ENCODE data around the gene CRTC1. TPM values are rescaled to one million over a fixed set of nuclear protein-coding genes. Genes with fewer than 3 reads are reported as not detected.
A peak's percentile ranks its signal among the peaks of the same experiment; 100 is the strongest.

CRTC1 gene
- total RNA-seq, 1 experiment from 2014 or later = 18.1 TPM

- intact Hi-C loops (cut with micrococcal nuclease; ENCODE audit: unreplicated experiment) = no loop called here
- peaks cover 13% of the 10 kb centered on the region for H3K4me1 ChIP-seq (ENCODE audit: insufficient read depth, low read length, poor library complexity, severe bottlenecking)
- H3K9me3 ChIP-seq (ENCODE audit: low read depth, low read length, poor library complexity, severe bottlenecking) = no peaks in the 10 kb centered on the region
- TF ChIP-seq EZH2 (IDR thresholded peaks at IDR 0.05; ENCODE audit: borderline replicate concordance, low read depth, low read length, poor library complexity, severe bottlenecking) = no peak
- peak; percentile 98 for DNase-seq (ENCODE audit: low spot score)
- H3K27me3 ChIP-seq (replicated peaks; ENCODE audit: insufficient read depth, low read depth, low read length, poor library complexity) = no peaks in the 10 kb centered on the region
- POLR2A ChIA-PET (ENCODE audit: low non-redundant PET) = no interaction called here
- CTCF ChIA-PET = no interaction called here
- H3K27ac ChIP-seq (ENCODE audit: low read depth, low read length, poor library complexity, severe bottlenecking) = peak overlapping the region; percentile 94
- BruUV-seq (replicated peaks) = no TSS peak
- no peaks in the 10 kb centered on the region for H3K36me3 ChIP-seq (ENCODE audit: insufficient read depth, low read length, poor library complexity, severe bottlenecking)
- peak overlapping the region; percentile 99 for H3K4me3 ChIP-seq (ENCODE audit: low read depth, low read length, poor library complexity, severe bottlenecking)
These were observed 47.1 kb upstream of the CRTC1 start for GRCh38 chr19:18636183-18636968.

GRCh38 chr19:18636969-18637629 lies 46.4 kb upstream of the CRTC1 start, which contains the start of gene KLHL26:
KLHL26 (plus strand) TSS chr19:18637028; CDS start chr19:18637055, 27 bp downstream.
- ChIA-PET POLR2A (ENCODE audit: low non-redundant PET) (no interaction called here), CTCF (no interaction called here)
- DNase-seq (ENCODE audit: low spot score) = no peak
- H3K4me1 ChIP-seq (ENCODE audit: insufficient read depth, low read length, poor library complexity, severe bottlenecking) = peaks cover 13% of the 10 kb centered on the region
- H3K36me3 ChIP-seq (ENCODE audit: insufficient read depth, low read length, poor library complexity, severe bottlenecking) = no peaks in the 10 kb centered on the region
- no peaks in the 10 kb centered on the region for H3K27me3 ChIP-seq (replicated peaks; ENCODE audit: insufficient read depth, low read depth, low read length, poor library complexity)
- peak within 1 kb of the TSS; percentile 99 for H3K4me3 ChIP-seq (ENCODE audit: low read depth, low read length, poor library complexity, severe bottlenecking)
- no peaks in the 10 kb centered on the region for H3K9me3 ChIP-seq (ENCODE audit: low read depth, low read length, poor library complexity, severe bottlenecking)
- BruUV-seq (replicated peaks) = no TSS peak
- TF ChIP-seq EZH2 (IDR thresholded peaks at IDR 0.05; ENCODE audit: borderline replicate concordance, low read depth, low read length, poor library complexity, severe bottlenecking) (no peak), CTCF (conservative IDR thresholded peaks at IDR 0.05; ENCODE audit: low read depth, low read length) (no peak)
- H3K27ac ChIP-seq (ENCODE audit: low read depth, low read length, poor library complexity, severe bottlenecking) = peak within 1 kb of the TSS; percentile 94
- intact Hi-C loops (cut with micrococcal nuclease; ENCODE audit: unreplicated experiment) = no loop called here

- POLR2A ChIA-PET (ENCODE audit: low non-redundant PET) = no interaction called here
- TF ChIP-seq EZH2 (IDR thresholded peaks at IDR 0.05; ENCODE audit: borderline replicate concordance, low read depth, low read length, poor library complexity, severe bottlenecking) (no peak), CTCF (conservative IDR thresholded peaks at IDR 0.05; ENCODE audit: low read depth, low read length) (no peak)
- BruUV-seq (replicated peaks) = no TSS peak
- intact Hi-C loops (cut with micrococcal nuclease; ENCODE audit: unreplicated experiment) = no loop called here
- Histone ChIP-seq H3K27me3 (replicated peaks; ENCODE audit: insufficient read depth, low read depth, low read length, poor library complexity) (no peaks in the 10 kb centered on the region), H3K4me3 (ENCODE audit: low read depth, low read length, poor library complexity, severe bottlenecking) (peak overlapping the region; percentile 99), H3K36me3 (ENCODE audit: insufficient read depth, low read length, poor library complexity, severe bottlenecking) (no peaks in the 10 kb centered on the region), H3K4me1 (ENCODE audit: insufficient read depth, low read length, poor library complexity, severe bottlenecking) (peaks cover 13% of the 10 kb centered on the region), H3K27ac (ENCODE audit: low read depth, low read length, poor library complexity, severe bottlenecking) (peak overlapping the region; percentile 94), H3K9me3 (ENCODE audit: low read depth, low read length, poor library complexity, severe bottlenecking) (no peaks in the 10 kb centered on the region)
- CTCF ChIA-PET = no interaction called here
- no peak for DNase-seq (ENCODE audit: low spot score)
These were observed 45.5 kb upstream of the CRTC1 start for GRCh38 chr19:18637673-18638630.
